Mucosa of descending colon (tissue), 3 donors: ENCODE measurements around the gene SGCD. TPM values are rescaled to one million over a fixed set of nuclear protein-coding genes. Genes with fewer than 3 reads are reported as not detected.

Experiments
- ATAC-seq: fragments of 200-7000 bp; cut with Tn5 transposase; one replicate; pipeline ENCODE4 v1.9.1; 2020; ENCODE audit warnings: mild to moderate bottlenecking, moderate library complexity
- DNase-seq, 3 donors: peaks; one replicate each; pipeline ENCODE4 v3.0.0-alpha.2; 2020
- H3K36me3 ChIP-seq: fragments of 200-600 bp; one replicate; pipeline ENCODE4 v1.8.0; 2021; ENCODE audit warnings: low read depth, mild to moderate bottlenecking
- H3K4me1 ChIP-seq: fragments of 200-600 bp; one replicate; pipeline ENCODE4 v1.8.0; 2021; ENCODE audit warnings: low read depth, mild to moderate bottlenecking
- H3K4me3 ChIP-seq: fragments of 200-600 bp; one replicate; pipeline ENCODE4 v1.8.0; 2021; ENCODE audit warnings: mild to moderate bottlenecking
- H3K9me3 ChIP-seq: fragments of 200-600 bp; one replicate; pipeline ENCODE4 v1.8.0; 2021; ENCODE audit warnings: mild to moderate bottlenecking
- intact Hi-C, 2 donors: fragments of 100-400 bp; cut with DNase I in 1 of 2; cut with micrococcal nuclease in 1 of 2; formaldehyde crosslinking; loops; one replicate each; pipeline versions ENCODE4 v1.11.0 to v1.11.1; 2022; cut with DNase I, micrococcal nuclease
- total RNA-seq, 3 donors: library from RNA; stranded (reverse); fragmentation: NEBNext Ultra II Directional in 2 of 3; extraction: Animal tissue kit (Norgen Biotek cat#: 25700) in 2 of 3; gene quantifications; one replicate each; pipeline versions ENCODE4 v1.2.1 to v1.2.4, GENCODE V29; 2021 to 2023
- TF ChIP-seq, protein P1 (sequence below): fragments of 200-600 bp; IDR thresholded peaks from one replicate; pipeline ENCODE4 v1.8.0; 2022; ENCODE audit warnings: antibody characterized with exemption, mild to moderate bottlenecking
- donor health status: DM: no; HTN: no; CAD: no; lungs with moderate emphysema.
- donor health status: DM: no; HTN: no; CAD: no.
- donor health status: DM: no; HTN: yes; CAD: no.

Gene SGCD
- total RNA-seq, 3 donors from 2014 or later: 1.2 to 7.4 (median 2.0) TPM

DNA sequence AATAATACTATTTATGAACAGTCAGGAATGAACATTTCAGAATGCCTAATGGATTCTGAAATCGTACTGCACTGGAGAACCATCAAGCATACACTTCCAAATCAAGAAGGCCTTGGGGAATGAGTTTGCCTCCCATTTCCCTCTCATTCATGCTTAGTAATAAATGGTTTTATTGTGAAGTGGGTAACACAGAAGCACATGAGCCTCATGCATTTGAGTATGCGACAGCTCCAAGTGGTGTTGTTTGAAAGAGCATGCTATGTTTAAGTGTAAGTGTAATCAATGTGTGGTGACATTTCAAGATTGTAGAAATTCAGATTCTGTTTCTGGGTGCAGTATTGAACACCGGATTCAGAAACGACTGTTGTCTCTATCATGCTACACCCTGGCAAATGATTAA, 60.0 kb downstream of the SGCD start:
- Histone ChIP-seq H3K9me3 (no peaks in the 10 kb centered on the region), H3K4me3 (no peak overlapping the region), H3K36me3 (no peaks in the 10 kb centered on the region), H3K4me1 (no peaks in the 10 kb centered on the region)
- DNase-seq (no peak), ATAC-seq (no peak)
- intact Hi-C loops: no loop called here
- TF ChIP-seq, protein P1, sequence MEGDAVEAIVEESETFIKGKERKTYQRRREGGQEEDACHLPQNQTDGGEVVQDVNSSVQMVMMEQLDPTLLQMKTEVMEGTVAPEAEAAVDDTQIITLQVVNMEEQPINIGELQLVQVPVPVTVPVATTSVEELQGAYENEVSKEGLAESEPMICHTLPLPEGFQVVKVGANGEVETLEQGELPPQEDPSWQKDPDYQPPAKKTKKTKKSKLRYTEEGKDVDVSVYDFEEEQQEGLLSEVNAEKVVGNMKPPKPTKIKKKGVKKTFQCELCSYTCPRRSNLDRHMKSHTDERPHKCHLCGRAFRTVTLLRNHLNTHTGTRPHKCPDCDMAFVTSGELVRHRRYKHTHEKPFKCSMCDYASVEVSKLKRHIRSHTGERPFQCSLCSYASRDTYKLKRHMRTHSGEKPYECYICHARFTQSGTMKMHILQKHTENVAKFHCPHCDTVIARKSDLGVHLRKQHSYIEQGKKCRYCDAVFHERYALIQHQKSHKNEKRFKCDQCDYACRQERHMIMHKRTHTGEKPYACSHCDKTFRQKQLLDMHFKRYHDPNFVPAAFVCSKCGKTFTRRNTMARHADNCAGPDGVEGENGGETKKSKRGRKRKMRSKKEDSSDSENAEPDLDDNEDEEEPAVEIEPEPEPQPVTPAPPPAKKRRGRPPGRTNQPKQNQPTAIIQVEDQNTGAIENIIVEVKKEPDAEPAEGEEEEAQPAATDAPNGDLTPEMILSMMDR: no peak

DNA sequence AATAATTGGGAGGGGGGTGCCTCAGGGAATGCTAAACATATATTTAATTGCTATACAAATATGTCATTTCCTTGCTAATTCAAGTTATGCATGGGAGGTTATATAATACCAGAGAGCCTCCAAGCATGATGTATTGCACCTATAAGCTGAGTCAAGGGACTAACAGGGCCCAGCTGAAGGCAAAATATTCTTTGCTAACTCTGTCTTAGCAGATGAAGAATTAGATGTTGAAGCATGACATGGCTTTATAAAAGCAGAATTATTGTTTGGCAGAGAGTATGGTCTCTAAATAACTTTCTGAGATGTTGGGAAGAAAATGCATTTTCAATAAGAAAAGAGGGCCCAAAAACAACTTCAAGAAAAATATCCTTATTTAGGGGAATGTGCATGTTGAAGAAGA, 60.4 kb downstream of the SGCD start:
- no peaks in the 10 kb centered on the region for H3K36me3 ChIP-seq
- H3K9me3 ChIP-seq: no peaks in the 10 kb centered on the region
- H3K4me1 ChIP-seq: no peaks in the 10 kb centered on the region
- ATAC-seq (no peak), DNase-seq (no peak)
- H3K4me3 ChIP-seq: no peak overlapping the region
- TF ChIP-seq, protein P1: no peak
- intact Hi-C loops: no loop called here

DNA sequence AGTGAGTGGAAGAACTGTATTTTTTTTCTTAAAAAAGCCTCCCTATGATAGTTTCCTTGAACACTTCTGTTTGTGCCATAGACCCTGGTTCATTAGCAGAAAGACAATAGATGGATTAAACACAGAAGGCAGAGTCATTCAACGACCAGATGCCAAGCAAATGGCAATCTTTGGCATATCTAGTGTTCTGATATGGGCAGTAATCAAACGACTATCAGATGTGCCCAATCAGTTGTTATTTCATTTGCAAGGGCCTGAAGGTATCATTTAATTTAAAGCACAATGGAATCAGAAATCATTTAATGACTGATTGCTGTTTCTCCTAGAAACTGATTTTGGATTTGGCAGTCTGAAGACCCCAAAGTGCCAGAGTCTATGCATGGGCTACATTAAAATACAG, 61.3 kb downstream of the SGCD start:
- H3K4me3 ChIP-seq: no peak overlapping the region
- intact Hi-C loops: no loop called here
- DNase-seq: no peak
- H3K4me1 ChIP-seq: no peaks in the 10 kb centered on the region
- H3K9me3 ChIP-seq: no peaks in the 10 kb centered on the region
- ATAC-seq: no peak
- no peaks in the 10 kb centered on the region for H3K36me3 ChIP-seq
- TF ChIP-seq, protein P1: no peak

DNA sequence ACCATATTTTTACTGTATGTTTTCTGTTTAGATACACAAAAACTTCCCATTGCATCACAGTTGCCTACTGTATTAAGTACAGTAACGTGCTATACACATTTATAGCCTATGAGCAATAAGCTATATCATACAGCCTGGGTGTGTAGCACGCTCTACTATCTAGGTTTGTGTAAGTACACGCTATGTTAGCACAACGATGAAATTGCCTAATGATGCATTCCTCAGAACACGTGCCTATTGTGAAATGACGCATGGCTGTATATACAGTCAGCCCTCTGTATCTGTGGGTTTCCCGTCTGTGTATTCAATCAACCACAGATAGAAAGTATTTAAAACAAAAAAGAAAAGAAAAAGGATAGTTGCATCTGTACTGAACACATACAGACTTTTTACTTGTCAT, 64.2 kb downstream of the SGCD start:
- intact Hi-C loops: no loop called here
- TF ChIP-seq, protein P1: no peak
- ATAC-seq (peak; percentile 23), DNase-seq (no peak)
- no peaks in the 10 kb centered on the region for H3K9me3 ChIP-seq
- H3K4me3 ChIP-seq: no peak overlapping the region
- no peaks in the 10 kb centered on the region for H3K4me1 ChIP-seq
- H3K36me3 ChIP-seq: no peaks in the 10 kb centered on the region

DNA sequence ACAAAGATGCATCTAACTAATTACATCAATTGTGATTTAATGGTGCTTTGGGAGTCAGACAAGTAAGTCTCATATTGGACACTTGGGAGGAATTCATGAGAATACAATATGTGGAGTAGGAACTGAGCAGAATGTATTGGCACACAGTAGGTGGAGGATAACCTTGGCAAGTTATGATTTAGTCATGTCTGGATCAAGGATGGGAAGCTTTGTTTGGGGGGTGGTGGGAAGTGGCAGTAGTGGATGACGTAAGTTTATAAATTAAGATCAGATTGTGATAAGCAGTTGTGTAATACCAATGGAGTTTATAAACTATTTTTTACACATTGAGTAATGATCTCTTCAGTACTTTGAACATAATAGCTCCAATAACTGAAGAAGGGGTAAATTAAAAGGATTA, 67.0 kb downstream of the SGCD start:
- Histone ChIP-seq H3K9me3 (no peaks in the 10 kb centered on the region), H3K4me3 (no peak overlapping the region), H3K4me1 (no peaks in the 10 kb centered on the region), H3K36me3 (no peaks in the 10 kb centered on the region)
- intact Hi-C loops: no loop called here
- TF ChIP-seq, protein P1: no peak
- ATAC-seq (no peak), DNase-seq (no peak)

DNA sequence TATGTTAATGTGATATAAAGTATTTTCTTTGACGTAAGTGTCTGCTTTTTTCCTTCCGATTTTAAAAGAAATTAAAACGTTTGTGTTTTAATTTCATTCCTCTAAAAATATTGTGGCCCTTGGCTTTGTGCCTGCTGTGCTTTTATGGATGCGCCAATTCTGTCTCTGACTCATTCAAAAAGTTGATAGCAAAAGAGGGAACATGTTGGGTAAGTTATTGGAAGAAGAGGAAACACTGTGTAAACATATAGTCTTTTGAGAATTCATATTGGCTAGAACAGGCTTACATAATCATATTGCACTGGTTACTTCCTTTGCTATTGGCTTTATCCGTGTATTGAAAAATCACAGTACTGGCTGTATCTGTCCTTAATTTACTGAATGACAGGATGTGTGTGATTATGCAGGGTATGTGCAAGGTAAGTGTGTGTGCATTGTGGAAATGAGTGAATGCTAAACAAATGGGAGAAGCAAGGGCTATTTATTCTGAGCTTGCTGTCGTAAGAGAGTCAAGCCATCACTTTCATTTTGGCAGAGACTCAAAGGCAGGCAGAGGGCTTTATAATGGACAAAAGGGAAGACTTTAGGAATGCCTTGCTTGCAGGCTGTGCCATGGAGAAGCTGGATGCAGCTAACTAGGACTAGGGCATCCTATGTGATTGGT, 67.8 kb downstream of the SGCD start:
- Histone ChIP-seq H3K4me1 (no peaks in the 10 kb centered on the region), H3K36me3 (no peaks in the 10 kb centered on the region), H3K9me3 (no peaks in the 10 kb centered on the region), H3K4me3 (no peak overlapping the region)
- DNase-seq (no peak), ATAC-seq (no peak)
- TF ChIP-seq, protein P1: no peak
- intact Hi-C loops: no loop called here
